ENCODE data around the gene RAD50. TPM values are rescaled to one million over a fixed set of nuclear protein-coding genes. Genes with fewer than 3 reads are reported as not detected.

Gene RAD50
- 28.2 and 29.7 TPM in 2 replicates for total RNA-seq

GRCh38 chr5:132556763-132557477 lies at the start of gene RAD50:
Gene RAD50, plus strand, starts transcription at chr5:132556977. Its CDS starts 348 bp downstream, at chr5:132557325.

GRCh38 chr5:132543472-132544201 lies 13.1 kb upstream of the RAD50 start, which contains the start of gene IL5:
Gene IL5, minus strand, starts transcription at chr5:132543522. Its CDS starts 44 bp downstream, at chr5:132543478.

GRCh38 chr5:132657676-132658380 lies 101.1 kb downstream of the RAD50 start, which contains the start of gene IL13:
Gene IL13, plus strand, starts transcription at chr5:132658173. Its CDS starts 14 bp downstream, at chr5:132658187.

GRCh38 chr5:132673939-132674630 lies 117.3 kb downstream of the RAD50 start, which contains the start of gene IL4:
Gene IL4, plus strand, starts transcription at chr5:132673989. Its CDS starts 62 bp downstream, at chr5:132674051.

Other genes starting within 250 kb of the RAD50 start
- 4.2 and 5.0 TPM in 2 replicates for gene SLC22A5, start 187.3 kb upstream of the RAD50 start, total RNA-seq
- gene IRF1, start 66.2 kb upstream of the RAD50 start, total RNA-seq, result 16.1 and 17.7 TPM in 2 replicates
- not detected in 2 replicates for gene IL5, start 13.5 kb upstream of the RAD50 start, total RNA-seq
- not detected in 2 replicates for gene IL13, start 101.2 kb downstream of the RAD50 start, total RNA-seq
- gene IL4, start 117.0 kb downstream of the RAD50 start, total RNA-seq, result not detected in 2 replicates
- gene KIF3A, start 180.6 kb downstream of the RAD50 start, total RNA-seq, result 10.9 and 13.5 TPM in 2 replicates
- gene CCNI2, start 190.4 kb downstream of the RAD50 start, total RNA-seq, result not detected in 2 replicates
- 61.4 and 81.7 TPM in 2 replicates for gene SEPTIN8, start 220.3 kb downstream of the RAD50 start, total RNA-seq